ENCODE data around the gene ZFAND2A. TPM values are rescaled to one million over a fixed set of nuclear protein-coding genes. Genes with fewer than 3 reads are reported as not detected.

ZFAND2A gene, protein sequence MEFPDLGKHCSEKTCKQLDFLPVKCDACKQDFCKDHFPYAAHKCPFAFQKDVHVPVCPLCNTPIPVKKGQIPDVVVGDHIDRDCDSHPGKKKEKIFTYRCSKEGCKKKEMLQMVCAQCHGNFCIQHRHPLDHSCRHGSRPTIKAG
- 14.9 and 37.5 TPM in 2 replicates for total RNA-seq

DNA sequence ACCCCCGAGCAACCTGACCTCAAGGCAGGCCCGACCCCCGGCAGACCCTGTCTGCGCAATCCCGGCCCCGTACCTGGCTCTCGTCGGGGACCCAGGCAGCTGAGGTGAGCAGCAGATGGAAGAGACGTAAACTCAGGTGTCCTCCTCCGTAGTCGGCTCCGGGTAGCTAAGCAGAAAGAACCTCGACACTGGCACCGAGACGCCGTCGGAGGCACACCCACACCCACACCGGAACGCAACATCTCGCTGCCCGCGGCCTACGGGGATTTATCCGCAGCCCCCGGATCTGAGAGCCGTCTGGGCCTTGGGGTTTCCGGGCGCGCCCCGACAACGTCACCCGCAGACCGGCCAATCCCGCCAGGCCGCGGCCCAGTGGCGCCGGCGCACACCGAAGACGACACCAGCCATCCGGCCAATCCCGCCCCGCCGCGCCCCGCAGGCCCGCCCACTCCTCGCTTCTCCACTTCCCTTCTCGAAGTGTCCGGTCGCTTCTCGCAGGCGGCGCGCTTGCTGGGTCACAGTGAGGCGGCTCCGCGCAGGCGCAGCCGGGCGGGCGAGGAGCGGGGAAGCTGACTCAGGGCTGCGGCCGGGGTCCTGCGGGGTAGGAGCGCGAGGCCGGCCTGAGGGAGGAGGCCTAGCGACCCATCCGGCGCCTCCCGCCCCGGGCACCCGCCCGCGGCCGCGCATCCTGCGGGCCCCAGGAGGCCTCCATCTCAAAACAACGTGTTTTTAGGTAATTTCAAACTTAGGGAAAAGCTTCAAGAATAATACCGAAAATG is at the start of gene ZFAND2A:
Gene ZFAND2A (minus strand): TSS at position 306 of the 779 bp plus-strand sequence. CDS start 1,984 bp downstream, outside the sequence.

Other genes starting within 250 kb of the ZFAND2A start
- gene ADAP1, start 205.5 kb downstream of the ZFAND2A start, total RNA-seq: 18.3 and 25.6 TPM in 2 replicates
- 6.0 and 11.5 TPM in 2 replicates for gene COX19, start 184.6 kb downstream of the ZFAND2A start, total RNA-seq
- gene CYP2W1, start 177.0 kb downstream of the ZFAND2A start, total RNA-seq: 0.24 TPM in 1 of 2 replicates, not detected in the other
- 2.8 and 3.9 TPM in 2 replicates for gene GPR146, start 115.7 kb downstream of the ZFAND2A start, total RNA-seq
- 0.21 and 0.48 TPM in 2 replicates for gene GPER1, start 72.1 kb downstream of the ZFAND2A start, total RNA-seq
- gene UNCX, start 72.7 kb upstream of the ZFAND2A start, total RNA-seq: not detected in 2 replicates